ENCODE results near the gene NAV2.

NAV2 gene

DNA sequence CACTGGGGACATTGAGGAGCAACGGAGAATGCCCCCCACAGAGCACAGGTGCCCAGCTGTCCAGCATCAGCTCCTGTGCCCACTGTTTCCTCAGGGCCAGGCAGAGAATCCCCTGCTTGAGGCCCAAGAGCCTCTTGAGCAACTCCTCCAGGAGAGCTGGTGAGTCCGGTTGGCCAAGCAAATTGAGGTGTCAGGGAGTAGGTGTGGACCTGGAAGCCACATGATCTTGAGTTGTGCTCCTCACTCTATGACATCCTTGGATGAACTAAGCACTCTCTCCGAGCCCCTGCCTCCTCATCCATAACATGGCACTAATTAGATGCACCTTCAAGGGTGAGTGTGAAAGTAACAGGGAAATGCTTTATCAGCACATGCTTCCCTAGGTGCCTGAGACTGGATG lies 326.3 kb downstream of the NAV2 start:
- no peak for DNase-seq (ENCODE audit: low spot score)

DNA sequence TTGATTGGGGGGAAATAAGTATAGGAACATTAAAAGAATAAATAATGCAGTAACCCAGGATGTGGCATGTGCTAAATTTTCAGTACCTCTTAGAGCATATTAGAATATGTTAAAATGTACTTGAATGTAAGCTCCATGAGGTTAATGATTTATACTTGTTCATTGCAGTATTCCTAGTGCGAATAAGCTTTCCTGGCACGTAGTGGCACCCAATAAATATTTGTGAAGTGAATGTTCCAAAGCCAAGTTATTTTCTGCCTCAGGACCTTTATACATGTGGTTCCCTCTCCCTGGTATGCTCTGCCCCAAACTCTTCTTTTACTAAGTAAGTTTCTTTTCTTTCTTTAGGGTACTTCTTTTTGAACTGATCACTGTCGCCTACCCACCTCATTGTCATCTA lies 328.9 kb downstream of the NAV2 start:
- DNase-seq (ENCODE audit: low spot score), result no peak

DNA sequence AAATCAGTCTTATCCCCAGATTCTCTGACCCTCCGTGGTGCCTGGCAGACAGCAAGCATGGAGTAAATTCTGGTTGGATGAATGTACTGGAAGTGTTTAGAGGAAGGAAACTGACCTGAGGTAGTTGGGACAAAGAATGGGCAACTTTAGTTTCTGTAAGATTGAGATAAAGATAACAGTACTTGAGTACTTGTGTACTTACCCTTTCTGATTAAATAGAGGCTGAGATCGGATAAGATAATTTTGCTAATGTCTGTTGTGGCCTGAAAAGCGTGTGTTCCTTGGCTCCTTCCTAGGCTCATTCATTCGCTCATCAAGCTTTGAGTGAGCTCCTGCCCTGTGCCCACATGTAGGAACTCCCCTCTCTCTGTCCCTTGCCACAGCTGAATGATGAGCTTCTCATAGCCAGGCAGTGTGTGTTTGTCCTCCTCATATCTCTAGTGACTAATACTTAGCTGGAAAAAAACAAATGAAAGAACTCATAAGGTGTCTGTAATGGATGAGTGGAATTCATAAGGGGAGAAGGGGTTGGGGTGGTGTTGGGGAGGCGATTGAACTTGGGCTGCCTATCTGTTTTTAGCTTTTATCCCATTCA lies 329.5 kb downstream of the NAV2 start:
- no peak for DNase-seq (ENCODE audit: low spot score)

DNA sequence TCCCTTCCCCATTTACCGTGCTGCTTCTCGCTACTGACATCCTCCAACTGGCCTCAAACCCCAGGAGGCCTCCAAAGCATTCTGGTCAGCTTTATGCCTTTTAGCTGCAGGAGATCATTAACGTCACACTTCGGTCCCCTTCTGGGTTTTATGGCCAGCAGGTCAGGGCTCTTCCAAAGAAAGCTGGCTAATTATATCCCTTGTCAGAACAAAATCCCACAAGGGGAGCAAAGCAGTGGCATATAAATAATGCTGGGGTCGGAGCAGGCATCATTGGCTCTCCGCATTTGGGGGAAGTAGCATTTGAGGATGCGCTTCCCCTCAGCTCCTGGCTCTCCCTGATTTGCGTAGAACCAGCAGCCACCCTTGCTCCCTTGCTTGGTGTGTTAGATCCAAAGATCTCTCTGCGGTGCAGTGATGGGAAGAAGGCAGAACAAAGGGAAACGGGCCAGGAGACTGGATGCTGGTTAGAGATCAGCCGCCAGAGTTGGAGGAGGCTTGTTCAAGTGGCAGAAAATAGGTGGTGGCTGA lies 330.2 kb downstream of the NAV2 start:
- no peak for DNase-seq (ENCODE audit: low spot score)

DNA sequence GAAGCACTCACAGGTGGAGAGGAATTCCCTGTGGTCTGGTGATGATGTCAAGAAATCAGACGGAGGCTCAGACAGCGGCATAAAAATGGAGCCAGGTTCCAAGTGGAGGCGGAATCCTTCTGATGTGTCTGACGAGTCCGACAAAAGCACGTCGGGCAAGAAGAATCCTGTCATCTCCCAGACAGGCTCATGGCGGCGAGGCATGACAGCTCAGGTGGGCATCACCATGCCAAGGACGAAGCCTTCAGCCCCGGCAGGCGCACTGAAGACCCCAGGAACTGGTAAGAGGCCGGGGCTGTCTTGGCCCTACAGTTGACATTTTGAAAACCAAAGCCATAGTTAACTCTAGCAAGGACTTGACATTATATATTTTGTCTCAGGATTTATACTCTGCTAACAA lies 331.4 kb downstream of the NAV2 start:
- DNase-seq (ENCODE audit: low spot score), result no peak

DNA sequence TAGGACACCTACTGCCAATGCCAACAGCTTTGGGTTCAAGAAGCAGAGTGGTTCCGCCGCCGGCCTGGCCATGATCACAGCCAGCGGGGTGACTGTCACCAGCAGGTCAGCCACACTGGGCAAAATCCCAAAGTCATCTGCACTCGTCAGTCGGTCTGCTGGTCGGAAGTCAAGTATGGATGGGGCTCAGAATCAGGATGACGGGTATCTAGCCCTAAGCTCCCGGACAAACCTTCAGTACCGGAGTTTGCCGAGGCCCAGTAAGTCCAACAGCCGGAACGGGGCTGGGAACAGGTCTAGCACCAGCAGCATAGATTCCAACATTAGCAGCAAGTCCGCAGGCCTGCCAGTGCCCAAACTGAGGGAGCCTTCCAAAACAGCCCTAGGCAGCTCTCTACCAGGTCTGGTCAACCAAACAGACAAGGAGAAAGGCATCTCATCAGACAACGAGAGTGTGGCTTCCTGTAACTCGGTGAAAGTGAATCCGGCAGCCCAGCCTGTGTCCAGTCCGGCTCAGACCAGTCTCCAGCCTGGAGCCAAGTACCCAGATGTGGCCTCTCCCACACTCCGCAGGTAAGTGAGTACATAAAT lies 332.6 kb downstream of the NAV2 start:
- DNase-seq (ENCODE audit: low spot score), result no peak

DNA sequence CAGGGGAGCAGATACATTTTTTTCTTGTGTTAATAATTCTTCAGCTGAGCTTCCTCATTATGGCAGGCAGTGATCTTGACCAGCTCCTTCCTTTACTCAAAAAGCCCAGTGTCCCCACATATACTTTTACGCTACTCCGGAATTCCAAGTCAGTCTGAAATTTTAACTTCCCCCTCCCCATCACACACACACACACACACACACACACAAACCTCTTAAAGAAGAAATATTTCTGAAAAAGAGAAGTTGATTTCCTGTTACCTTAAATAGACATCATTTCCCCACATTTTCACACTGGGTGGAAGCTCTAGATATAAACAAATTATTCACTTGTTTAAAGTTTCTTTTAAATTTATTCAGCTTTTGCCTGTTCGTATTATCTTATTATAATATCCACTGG lies 333.8 kb downstream of the NAV2 start:
- no peak for DNase-seq (ENCODE audit: low spot score)

DNA sequence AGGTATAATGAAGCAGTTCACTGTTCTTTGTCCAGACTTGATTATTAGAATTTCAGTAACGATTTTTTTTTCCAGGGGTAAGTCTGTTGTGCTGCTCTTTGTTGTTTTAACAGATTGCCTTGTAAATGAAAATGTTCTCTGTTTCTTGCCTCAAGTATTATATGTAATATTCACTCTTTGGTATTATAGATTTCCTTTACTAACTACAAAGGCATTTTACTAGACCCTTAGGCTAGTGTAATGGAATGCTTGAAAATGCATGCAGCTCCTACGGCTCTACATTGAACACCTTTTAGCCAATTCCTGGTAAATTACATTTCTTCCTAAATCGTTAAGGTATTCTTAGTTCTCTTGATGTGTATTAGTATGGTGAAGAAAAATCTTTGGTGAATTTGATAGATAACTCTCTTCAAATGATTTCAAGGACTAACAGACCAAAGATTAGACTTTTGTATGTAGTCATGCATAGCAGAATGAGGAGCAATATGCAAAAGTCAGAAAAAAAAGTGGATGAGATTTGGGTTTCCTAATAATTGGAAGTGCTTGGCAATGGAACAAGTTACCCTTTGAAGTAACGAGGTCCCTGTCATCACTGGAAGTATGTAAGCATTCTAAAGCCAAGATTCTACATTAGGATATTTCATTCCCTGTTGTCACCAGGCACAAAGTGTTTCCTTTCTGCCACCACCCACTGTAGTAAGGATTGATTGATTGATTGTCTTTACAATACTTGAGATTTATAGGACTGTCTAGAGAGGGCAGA lies 334.6 kb downstream of the NAV2 start:
- no peak for DNase-seq (ENCODE audit: low spot score)

DNA sequence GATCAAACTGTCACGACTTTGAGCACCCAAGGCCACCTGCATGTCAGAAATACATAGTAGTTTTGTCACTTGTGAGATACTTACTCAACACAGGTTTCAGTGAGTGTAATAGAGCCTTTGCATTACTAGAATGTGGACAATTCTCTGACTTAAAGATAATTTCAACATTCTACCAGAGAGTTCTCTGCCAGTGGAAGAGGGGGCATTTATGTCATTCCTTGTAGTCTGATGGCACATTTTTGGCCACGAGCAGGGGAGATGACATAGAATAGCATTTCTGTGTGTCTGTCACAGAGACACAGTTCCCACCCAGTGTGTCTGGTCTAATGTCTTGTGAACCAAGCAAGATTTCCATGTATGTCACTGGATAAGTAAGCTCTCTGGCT lies 335.1 kb downstream of the NAV2 start:
- no peak for DNase-seq (ENCODE audit: low spot score)

DNA sequence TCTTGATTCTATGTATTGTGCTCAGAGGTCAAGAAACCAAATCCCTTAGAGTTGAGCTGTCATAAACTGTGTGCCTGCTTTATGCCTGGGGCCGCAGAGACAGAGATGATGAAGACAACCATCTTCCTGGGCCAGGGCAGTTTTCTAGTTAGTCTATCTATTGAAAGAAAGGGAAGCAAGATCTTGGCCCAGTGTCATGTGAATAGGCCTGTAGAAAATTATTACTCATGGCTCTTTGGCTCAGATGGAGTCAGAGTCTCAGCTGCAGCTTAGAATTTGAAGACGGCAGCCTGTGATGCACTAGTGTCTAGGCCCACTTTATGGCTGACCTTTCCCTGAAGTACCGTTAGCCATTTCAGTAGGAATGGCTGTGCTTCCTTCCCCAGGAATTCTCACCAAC lies 335.6 kb downstream of the NAV2 start:
- no peak for DNase-seq (ENCODE audit: low spot score)

DNA sequence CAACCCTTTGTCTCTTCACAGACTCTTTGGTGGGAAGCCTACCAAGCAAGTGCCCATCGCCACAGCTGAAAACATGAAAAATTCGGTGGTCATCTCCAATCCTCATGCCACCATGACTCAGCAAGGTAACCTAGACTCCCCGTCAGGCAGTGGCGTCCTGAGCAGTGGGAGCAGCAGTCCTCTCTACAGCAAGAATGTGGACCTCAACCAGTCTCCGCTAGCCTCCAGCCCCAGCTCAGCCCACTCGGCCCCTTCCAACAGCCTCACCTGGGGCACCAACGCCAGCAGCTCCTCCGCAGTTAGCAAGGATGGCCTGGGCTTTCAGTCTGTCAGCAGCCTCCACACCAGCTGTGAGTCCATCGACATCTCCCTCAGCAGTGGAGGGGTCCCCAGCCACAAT lies 336.1 kb downstream of the NAV2 start:
- no peak for DNase-seq (ENCODE audit: low spot score)

DNA sequence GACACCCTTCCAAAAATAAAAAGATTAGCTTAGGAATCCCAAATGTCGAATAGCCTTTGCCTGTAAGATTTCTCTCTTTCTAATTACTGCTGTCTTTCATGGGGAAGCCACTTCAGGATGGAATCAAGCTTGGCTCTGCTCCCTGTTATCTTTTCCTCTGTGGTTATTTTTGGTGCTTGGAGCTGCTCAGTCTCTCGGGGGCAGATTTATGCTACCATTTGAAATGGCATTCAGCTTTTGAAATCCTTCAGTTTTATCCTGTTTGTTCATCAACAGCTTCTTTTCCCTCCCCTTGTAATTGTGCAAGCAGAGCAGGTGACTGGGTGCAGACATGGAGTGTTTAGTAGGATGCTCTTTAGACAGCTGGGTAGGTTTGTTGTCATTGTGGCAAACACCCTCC lies 336.6 kb downstream of the NAV2 start:
- no peak for DNase-seq (ENCODE audit: low spot score)

DNA sequence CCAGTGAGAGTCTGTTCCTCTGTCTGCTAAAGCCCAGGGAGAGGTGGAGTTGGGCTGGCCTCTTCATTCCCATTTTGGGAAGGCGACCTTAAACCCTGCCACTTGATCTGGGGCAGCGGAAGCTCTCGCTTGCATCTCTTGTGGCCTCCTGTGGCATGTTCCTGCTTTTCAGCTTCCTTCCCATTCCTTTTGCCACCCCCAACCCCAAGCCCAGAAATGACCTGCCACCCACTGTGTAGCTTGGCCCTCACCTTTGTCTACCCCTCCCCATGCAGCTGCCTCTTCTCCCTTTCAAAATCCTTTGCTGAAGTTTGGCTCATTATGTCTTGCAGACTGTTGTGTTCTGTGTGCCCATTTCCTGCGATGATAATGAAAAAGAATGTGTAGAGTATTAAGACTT lies 337.4 kb downstream of the NAV2 start:
- DNase-seq (ENCODE audit: low spot score), result no peak

DNA sequence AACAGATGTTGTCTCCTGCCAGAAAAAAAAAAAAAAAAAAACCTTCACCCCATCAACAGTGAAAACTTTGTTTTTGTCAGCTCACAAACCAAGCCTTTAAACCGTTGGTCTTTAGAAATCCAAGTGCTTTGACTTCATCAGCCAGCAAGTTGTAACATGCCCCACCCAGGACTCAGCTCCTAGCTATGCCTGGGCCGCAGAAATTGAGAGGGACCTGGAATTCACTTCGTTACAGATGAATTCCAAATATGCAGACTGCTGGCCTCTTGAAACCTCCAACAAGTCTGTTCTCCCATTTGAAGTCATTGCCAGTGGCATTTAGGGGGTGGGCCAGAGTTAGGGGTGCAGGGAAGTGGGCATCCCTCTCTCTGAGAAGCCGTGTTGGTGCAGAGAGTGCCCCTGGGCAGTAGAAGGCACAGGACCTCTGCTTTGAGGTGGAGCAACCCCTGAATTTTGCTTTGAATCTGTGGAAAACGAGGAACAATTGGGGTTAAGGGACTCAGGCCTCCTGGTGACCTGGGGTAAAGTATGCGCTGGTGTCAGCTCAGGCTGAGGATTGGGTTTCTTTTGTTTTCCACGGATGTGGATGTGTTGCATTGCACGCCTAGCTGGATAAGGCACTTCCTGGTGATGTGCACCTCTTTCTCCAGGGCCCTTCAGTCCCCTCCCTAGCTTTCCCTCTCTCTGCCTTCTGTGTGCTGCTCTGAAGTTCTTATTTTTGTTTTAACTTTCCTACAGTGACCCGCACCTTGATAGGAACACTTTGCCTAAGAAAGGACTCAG lies 338.1 kb downstream of the NAV2 start:
- no peak for DNase-seq (ENCODE audit: low spot score)

DNA sequence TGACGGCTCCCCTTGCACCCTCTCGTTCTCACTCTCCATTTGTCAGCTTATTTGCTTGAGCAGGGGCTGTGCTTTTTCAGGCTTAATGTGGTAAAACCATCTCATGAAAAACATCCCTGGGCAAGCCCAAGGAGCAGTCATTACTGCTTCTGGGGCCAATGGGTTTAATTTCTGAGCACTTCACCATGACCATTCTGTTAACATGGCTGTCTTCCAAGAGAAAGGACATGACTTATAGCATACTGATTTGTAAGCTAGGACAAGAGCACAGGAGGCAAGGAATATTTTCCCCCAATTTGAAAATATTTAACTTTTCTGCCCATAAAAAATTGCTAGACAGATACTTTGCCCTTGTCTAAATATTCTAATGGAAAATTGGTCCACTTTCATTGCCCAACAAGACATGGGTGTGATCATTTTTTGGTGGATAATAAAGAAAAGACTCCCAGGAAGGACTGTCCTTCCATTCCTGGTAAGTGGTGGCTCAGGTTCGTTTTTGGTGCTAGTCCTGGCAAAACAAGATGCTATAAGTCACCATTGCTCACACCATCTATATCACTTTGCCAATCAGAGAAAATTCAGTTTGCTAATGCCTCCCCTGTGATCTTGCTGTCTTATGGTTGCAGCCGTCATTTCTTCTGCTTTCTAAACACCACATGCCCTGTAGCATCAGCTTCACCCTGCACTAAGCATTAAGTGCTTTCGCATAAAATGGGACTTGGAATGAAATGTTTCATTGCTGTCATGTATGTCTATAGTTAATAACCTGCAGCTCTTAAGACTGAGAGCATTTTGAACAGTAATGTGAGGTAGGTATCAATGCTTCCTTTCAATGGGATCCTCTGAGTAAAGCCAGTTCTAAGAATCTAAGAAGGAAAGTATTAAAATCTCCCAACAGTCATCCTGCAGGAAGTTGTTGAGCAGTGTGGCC lies 339.1 kb downstream of the NAV2 start:
- no peak for DNase-seq (ENCODE audit: low spot score)

DNA sequence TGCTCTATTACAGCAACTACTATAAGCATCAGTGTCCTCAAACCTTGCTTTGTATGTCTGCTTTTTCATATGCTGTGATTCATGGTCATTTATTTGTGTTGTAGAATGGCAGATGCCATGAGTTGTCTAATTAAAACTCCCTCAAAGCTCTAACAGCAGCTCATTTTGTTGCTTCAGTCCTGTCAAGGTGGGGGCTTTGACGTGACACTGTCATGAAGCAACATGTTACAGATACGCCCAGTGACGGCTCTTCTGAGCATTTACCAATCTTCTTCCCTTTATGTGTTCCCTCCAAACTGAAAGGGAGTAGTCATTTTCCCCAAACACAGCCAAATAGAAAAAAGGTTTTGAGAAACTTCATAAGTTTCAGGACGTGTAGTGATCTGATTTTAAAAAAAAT lies 340.9 kb downstream of the NAV2 start:
- no peak for DNase-seq (ENCODE audit: low spot score)

DNA sequence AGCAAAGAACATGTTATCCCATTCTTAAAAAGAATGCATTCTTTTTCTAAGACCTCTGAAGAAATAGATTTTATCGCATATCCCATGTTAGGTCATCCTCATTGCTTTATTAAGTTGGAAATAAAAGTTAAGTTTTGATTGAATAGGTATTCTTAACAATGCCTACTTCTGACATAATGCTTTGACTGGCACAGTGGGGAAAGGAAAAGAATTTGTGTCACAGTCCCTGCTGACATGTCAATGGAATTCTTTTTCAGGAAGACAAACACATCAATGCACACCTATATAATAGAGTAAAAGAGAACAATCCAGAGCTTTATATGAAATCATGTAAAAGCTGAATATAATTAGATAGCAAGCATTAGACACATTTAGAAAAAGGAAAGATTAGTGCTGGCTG lies 341.9 kb downstream of the NAV2 start:
- no peak for DNase-seq (ENCODE audit: low spot score)

DNA sequence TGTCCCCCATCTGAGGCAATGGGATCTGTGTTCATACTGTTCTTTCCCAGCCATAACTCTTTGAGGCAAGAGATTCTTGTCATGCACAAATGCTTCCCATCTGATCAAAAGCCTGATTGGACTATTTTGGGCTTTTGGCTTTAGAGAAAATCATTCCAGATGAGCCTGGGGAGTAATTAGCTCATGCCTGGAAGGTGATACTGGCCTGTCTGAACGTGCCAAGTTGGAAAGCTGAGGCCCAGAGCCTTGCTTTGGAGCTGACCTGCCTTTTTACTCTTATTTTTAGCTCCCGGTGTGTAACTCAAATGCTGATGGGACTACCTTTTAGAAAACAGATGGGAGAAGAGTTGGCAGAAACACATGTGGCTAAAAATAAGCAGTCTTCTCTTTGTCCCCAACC lies 342.7 kb downstream of the NAV2 start:
- DNase-seq (ENCODE audit: low spot score), result no peak

DNA sequence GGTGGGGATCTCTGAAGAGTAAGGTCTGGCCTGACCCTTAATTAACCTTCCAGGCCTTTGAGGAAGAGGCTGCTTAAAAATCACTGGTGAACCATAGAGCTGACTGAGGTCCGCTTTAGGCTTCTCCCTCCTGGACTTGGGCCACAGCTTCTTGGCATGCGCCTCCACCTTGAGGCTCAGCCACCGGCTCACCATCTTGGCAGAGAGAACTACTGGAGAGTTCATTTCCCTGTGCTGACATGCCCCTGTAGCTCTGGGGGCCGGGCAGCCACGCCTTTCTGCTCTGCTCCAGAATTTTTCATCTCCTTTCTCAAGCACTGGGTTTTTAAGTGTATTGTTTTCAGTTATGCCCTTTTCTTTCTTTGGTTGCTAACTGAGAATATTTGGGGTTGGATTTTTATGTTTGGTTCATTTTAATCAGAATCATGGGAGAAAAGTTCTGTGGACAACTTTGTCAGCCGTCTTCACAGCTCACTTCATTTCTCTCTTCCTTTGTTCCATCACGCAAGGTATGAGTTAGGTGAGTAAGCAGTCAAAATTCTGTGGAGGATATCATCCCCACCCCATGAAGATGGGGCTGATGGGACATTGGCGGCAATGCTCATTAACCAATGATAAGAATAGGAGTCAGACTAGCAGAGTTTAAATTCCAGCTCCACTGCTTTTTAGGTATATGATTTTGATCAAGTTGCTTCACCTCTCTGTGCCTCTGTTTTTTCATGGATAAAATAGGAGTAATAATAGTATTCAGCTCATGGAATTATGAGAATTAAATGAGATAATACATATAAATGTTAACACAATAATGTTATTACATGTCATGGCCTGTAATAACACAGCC lies 343.7 kb downstream of the NAV2 start:
- no peak for DNase-seq (ENCODE audit: low spot score)

Measured in RKO (cell line).